DMS53 (cell line): ENCODE measurements around the gene SHROOM3.
A peak's percentile ranks its signal among the peaks of the same experiment; 100 is the strongest.
"Not testable (repeated sequence)": the region's sequence is repeated elsewhere in the genome, so short reads cannot be mapped to it uniquely, and the experiment has no call there.

Experiments
- DNase-seq: peaks from one replicate; lab custom pipeline; 2025; lab: John Stamatoyannopoulos, UW

Gene SHROOM3

DNA sequence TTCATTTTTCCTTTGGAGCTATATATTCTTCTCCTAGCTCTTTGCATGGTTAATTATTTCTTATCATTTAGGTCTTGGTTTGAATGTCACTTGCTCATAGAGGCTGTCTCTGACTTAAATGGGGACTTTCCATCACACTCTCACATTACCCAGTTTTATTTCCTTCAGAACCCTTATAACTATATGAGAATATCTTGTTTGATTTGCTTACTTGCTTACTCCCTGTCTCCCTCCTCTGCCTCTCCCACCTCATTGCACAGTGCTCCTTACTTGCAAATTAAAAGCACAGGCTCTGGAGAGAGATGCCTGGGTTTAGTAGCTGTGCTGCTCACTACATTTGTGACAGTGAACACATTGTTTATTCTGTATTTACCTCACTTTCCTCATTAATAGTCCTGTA, 288.3 kb downstream of the SHROOM3 start:
- no peak for DNase-seq

DNA sequence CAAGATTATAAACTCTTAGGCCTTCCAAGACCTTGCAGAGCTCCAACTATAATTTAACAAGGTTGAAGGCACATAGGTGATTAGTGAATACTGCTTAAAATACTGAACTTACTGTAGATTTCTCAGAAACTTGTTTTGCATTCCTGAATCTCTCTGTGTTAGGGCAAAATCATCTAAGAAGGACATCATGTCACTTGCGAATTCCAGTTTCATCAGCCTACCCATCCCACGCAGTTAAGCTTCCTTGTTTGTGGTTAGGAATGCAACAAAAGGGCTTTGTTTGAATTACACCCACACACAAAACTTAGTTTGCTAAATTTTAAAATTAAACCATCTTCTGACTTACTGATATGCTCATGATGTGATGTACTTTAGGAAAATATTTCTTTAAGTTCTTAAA, 288.9 kb downstream of the SHROOM3 start:
- no peak for DNase-seq

DNA sequence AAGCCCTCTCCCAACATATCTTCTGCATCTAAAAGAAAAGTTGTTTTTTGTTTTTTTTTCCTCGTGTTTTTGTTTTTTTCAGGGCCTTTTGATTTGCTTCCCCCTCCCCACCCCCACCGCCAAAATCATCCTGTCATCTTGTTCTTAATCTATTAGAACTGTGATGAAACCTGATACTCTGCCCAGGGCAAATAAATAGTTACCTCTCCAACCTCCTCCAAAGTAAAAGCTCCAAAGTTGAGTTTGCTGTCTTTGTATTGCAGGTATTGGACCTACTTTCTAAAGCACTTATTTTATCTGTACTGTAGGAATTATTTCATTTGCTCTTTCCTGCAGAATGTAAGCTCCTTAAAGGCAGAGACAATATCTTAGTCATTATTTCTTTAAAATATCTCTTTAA, 290.0 kb downstream of the SHROOM3 start:
- DNase-seq, result no peak

DNA sequence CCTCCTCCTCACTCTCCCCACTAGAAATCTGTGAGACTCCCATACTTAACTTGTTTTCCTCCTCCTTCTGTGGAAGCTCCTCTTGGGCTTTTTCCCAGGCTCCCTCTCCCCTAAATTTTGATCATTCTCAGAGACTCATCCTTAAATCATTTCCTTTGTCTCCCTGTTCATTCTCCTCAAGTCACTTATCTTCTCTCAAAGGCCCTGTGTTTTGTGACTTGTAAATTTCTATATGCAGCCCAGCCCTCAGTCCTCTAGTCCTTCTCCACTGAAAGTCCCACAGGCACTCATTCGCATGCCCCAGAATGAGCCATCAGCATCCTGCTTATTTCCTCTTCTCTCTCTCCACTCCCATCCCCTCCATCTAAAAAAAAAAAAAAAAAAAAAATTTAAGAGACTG, 291.1 kb downstream of the SHROOM3 start:
- no peak for DNase-seq

DNA sequence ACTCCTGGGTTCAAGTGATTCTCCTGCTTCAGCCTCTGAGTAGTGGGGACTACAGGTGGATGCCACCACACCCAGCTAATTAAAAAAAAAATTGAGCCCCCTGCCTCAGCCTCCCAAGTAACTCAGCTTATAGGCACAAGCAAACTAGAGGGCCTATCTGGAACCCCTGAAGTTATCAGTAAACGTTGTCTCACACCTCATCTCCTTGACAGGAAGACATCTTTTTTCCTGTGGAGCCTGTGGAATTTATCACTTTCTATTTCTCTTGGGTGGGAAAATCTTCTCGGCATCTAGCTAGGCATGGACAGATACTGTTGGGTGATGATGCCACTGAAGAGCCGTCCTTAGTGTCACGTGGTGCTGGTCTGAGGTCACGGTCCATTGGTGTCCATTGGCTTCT, 291.6 kb downstream of the SHROOM3 start:
- no peak for DNase-seq

DNA sequence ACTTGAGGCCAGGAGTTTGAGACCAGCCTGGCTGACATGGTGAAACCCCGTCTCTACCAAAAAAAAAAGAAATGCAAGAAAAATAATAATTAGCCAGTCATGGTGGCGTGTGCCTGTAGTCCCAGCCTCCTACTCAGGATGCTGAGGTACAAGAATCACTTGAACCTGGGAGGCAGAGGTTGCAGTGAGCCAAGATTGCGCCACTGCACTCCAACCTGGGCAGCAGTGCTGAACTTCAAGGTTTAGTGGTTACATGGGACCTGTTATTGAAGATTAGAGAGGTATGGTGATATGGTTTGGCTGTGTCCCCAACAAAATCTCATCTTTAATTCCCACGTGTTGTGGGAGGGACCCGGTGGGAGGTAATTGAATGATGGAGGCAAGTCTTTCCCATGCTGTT, 292.9 kb downstream of the SHROOM3 start:
- DNase-seq, result not testable (repeated sequence)

DNA sequence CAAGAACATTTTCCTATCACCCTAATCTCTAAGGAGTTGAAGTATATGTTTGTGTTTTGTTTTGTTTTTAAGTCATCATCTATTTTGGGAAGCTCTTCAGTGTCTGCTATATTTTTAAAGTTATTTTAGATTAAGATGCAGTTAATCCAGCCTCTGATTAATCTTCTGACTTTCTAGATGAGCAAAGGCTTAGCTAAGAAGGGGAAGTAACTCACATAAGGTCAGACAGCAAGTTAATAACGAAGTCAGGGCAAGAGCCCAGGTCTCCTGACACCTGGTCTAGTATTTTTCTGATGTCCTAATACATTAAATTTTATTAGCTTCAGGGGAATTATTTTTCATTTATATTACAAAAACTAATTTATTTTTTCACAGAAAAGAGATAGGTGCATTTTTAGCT, 294.4 kb downstream of the SHROOM3 start:
- DNase-seq, result no peak

DNA sequence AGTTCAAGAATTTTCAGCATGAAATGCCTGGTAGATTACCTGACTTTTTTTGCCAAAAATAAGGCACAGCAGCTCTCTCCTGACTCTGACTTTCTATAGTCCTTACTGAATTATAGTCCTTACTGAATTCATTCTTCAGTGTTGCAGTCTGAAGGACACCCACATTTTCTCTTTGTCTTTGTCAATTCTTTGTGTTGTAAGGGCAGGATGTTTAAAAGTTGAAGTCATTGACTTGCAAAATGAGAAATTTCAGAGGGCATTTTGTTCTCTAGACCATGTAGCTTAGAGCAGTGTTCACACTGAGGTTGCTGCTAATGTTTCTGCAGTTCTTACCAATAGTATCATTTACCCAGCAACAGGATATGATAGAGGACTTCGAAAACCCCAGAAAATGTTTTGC, 295.0 kb downstream of the SHROOM3 start:
- no peak for DNase-seq

DNA sequence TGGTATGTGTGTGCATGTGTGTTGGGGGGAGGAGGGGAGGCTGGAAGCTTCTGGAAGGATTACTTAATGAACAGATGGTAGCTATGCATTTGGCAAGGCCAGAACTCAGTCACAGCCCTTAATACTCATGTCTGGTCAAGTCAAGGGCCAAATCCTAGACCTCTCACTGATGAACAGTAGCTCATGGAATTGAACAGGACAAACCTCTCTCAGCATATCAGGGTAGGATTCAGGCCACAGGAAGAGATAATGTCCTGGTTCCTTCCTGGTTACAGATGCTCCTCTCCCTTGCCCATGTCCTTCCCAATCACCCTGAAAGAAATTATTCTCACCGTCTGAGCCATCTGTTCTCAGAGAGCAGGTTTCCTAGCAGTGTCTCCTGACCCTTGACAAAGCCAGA, 297.2 kb downstream of the SHROOM3 start:
- no peak for DNase-seq

DNA sequence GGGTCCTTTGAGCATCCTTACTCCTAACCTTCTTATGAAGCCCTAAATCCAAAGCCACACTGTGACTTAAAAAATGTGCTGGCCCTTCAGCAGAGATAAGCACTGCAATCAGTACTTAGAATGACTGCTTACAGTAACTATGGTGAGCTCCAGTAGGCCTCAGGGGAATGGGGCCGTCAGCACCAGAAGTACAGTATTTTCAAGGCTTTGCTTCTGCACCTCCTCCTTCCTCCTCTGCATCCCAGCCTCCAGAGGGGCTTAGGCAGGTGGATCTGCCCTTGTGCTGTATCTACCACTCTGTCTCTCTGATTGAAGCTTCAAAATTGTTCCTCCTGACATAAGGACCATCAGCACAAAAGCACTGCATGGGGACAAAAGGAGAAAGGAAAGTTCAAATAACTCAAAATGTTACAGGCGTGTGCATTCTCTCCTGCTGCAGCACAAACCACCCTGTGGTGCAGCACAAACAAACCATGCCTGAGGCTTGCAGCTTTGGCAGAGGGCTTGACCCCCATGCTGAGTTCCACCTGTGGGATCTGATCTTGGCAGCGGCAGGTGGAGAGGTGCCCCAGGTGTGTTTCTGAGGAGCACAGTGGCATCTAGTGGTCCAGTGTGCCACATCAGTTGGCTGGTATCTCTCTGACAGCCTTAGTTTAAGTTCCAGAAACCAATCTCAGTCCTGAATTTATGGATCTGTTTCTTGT, 298.2 kb downstream of the SHROOM3 start:
- no peak for DNase-seq

DNA sequence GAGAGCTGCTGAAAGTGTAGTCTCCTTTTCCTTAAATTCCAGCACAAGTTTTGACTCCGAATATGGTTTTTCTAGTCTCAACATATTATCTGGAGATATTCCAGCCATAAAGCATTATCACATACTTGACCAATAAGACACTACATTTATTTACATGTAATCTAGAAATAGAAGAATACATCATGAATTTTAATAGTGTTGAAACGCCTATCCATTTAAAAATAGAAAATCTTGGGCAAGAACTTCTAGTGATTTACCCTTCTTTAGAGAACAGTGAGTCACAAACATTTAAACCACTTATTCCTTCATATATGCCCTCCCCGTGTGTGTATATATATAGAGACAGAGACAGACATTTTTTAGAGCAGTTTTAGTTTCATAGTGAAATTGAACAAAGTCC, 301.4 kb downstream of the SHROOM3 start:
- DNase-seq, result no peak

DNA sequence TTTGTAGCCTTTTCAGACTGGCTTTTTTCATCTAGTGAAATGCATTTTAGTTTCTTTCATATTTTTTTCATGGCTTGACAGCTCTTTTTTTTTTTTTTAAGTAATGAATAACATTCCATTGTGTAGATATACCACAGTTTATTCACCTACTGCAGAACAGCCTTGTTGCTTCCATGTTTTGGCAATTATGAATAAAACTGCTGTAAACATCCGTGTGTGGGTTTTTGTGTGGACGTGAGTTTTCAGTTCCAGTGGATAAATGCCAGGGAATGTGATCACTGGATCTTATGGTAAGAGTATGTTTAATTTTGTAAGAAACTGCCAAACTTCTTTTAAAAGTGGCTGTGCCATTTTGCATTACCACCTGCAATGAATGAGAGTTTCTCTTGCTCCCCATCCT, 302.2 kb downstream of the SHROOM3 start:
- DNase-seq, result no peak

DNA sequence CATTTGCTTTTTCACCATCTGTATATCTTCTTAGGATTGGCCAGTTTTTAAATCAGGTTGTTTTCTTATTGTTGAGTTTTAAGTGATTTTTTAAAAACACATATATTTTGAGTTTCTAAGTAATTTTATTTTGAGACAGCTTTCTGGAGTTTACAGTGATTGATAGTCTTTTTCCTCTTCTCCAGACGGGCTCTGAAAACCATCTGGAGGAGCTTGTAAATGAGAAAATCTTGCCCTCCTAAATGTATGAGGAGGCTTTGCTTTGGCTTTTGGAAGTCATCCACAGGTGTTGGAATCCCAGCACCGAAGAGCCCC, 302.7 kb downstream of the SHROOM3 start:
- no peak for DNase-seq

DNA sequence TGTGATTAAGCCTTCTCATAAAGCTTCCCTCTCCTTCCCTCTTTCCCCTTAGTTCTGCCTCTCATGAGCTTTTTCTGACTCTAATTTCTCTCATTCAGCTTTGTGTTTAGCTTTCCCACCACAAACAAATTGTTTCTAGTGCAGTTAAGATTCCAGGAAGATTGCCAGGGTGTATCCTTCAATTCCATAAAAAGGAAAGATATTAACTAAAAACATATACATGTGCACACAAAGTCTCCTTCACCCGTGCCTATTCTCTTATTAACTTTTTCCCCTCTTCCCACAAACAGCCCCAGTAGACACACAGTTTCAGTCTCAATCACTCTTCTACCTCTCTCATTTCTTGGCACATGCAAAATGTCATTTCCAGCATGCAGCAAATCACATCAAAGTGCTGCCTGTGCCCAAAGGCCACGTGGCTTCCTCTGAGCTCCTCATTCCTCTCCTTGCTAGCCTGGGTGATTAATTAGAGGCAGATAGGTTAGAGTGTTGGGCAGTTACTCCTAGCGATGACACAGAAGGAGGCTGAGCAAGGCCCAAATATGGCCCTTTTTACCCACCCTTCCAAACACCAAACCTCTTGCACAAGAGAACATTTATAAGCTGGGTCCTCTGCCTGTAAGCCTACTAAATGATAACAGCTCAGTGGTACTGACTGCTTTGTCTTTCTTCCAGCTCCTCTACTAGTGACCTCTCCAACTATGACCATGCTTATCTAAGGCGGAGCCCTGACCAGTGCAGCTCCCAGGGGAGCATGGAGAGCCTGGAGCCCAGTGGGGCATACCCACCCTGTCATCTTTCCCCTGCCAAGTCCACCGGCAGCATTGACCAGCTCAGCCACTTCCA, 303.3 kb downstream of the SHROOM3 start:
- DNase-seq, result no peak

DNA sequence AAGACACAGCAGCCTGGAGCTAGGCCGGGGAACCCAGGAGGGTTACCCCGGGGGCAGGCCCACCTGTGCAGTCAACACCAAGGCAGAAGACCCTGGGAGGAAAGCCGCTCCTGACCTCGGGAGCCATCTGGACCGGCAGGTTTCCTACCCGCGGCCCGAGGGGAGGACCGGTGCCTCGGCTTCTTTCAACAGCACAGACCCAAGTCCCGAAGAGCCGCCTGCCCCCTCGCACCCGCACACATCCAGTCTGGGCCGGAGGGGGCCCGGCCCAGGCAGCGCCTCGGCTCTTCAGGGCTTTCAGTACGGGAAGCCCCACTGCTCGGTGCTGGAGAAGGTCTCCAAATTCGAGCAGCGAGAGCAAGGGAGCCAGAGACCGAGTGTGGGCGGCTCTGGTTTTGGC, 305.2 kb downstream of the SHROOM3 start:
- DNase-seq, result no peak

DNA sequence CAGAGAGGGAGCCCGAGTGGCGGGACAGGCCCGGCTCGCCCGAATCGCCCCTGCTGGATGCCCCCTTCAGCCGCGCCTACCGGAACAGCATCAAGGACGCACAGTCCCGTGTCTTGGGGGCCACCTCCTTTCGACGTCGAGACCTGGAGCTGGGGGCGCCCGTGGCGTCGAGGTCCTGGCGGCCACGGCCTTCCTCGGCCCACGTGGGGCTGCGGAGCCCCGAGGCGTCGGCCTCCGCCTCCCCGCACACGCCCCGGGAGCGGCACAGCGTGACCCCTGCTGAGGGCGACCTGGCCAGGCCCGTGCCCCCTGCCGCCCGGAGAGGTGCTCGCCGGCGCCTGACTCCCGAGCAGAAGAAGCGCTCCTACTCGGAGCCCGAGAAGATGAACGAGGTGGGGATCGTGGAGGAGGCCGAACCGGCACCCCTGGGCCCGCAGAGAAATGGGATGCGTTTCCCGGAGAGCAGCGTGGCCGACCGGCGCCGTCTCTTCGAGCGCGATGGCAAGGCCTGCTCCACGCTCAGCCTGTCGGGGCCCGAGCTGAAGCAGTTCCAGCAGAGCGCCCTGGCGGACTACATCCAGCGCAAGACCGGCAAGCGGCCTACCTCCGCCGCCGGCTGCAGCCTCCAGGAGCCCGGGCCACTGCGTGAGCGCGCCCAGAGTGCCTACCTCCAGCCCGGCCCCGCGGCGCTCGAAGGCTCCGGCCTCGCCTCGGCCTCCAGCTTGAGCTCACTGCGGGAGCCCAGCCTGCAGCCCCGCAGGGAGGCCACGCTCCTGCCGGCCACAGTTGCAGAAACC, 306.0 kb downstream of the SHROOM3 start:
- DNase-seq, result no peak

DNA sequence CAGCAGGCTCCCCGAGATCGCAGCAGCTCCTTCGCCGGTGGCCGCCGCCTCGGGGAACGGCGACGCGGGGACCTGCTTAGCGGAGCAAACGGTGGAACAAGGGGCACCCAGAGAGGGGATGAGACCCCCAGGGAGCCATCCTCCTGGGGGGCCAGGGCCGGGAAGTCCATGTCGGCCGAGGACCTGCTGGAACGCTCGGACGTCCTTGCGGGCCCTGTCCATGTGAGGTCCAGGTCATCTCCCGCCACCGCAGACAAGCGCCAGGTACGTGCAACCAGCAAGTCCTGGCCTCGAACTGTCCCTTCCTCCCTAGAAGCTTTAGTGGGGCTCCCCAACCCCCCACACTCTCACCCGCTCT, 306.6 kb downstream of the SHROOM3 start:
- no peak for DNase-seq

DNA sequence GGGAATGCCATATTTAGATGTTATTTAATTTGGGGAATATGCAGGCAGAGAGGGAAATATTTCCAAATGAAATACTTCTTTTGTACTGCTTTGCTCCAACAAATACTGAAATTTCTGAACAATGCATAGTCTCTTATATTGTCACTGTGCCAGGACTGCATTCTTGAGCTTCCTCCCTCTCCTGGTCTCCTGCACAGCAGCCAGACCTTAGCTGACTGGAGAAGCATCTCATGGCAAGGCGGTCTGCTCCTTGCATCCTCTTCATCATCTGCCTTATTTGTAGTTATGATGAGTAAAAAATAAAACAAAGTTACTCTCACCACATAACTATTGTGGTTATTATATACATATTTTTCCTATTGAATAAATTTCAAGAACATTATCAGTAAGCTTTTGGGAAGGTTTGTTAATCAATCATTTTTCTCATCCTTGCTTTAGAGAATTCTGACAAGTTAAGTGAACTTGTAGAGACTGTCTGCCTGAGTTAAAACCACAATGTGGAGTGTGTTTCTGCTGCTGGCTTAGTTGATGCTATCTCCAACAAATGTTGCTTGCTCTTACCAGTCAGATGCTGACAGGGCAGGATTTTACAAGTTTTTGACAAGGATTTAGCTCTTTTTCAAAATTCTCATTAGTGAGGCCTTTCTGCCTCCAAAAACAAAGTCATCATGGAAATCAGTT, 309.4 kb downstream of the SHROOM3 start:
- no peak for DNase-seq

DNA sequence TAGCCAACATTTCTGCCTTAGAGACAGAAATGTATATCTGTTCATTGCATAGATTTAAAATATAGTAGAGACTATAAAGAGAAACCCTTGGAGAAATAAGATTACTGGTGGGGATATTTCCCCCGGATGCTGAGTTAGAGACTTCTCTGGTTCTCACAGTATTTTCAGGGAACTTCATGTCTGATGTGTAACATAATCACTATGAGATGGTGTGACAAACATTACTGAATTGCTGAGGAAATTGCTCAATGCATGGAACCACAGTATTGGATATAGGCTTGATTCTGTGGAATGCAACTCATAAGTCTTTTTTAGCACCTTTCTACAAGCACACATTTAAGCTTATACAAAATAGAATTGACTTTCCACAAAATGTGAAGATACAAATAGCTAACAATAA, 310.2 kb downstream of the SHROOM3 start:
- DNase-seq, result no peak

DNA sequence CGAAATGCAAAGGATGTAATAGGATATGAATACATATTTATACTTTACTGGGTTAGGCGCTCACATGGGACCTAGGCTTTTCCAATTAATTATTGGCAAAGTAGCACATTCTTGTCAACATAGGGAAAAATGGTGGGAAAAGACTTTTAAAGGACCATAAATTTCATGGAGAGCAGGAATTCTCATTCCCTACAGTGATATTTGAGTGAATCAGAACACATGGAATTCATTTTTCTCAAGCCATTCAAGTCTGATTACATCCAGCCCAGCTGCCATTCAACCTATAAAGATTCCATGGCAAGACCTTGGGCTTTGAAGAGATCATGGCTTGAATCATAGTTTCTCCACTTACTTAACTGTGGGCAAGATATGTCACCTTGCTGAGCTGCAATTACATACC, 312.5 kb downstream of the SHROOM3 start:
- no peak for DNase-seq

DNA sequence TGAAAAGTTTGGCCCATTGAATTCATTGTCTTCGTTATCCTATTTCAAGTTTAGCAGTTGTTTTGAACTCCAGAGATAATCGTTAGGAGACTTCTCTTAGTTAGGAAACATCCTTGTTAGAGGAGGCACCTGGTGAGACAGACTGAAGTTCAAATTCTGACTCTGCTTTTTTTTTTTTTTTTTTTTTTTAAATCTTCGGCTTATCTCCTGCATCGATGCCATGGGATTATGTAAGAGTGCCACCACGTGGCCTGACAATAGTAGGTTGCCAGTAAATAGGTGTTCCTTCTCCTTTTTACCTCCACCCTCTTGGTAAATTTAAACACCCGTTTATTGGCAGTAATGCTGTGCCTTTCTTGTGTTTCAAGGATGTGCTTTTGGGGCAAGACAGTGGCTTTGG, 313.6 kb downstream of the SHROOM3 start:
- peak; percentile 69 for DNase-seq

DNA sequence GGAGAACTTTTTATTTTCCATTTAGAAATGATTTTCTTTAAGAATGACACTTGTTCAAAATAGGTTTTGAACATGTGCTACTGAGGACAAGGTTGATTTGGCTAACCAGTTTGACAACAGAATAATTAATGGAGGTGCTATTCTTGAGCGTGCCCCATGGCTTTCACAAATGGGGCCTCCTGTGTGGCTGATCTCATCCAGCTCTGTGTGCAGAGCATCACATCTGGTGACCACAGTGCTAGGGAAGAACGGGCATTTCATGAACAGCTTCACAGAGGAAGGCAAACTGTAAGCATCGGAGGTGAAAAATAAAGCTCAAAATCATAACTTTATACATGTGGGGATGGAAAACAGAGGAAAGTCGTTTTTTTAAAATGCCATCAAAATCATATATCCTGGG, 314.3 kb downstream of the SHROOM3 start:
- no peak for DNase-seq

DNA sequence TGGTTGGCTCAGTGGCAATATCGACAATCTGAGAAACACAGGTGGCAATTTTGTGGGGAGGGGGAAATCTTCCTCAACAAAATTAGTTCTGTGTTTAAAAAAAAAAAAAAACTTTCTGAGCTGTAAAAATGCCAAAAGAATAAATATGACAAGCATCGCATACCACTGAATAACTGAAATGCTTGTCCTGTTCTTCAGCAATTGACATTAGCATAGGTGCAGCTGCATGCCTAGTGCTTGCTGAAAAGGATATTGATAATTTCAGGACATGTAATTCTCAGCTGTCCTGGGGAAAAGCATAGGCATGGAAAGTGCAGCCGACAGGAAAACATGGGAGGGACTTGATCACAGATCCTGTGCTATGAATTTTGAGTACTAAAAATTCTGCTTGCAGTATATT, 315.7 kb downstream of the SHROOM3 start:
- DNase-seq, result no peak
